ENCODE data around the gene CDKN1C.

DNA sequence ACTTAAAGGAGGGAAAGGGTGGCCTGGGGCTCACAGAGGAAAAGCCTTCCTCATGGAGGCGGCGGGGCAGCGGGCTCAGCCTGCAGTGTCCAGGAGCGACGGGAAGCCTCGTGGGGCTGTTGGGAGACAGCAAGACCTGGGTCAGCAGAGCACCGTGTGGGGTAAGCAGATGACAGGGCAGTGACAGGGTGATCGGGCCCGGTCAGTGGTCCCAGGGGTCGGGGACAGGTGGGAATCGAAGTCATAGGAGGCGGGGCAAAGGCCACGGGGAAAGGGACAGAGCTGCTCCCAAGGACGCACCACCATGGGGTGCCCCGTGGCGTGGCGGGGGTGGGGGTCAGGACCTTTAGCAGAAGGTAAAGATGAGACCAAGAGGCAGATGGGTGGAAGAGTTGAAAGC, 49.8 kb downstream of the CDKN1C start:
- TF ChIP-seq, protein P1, sequence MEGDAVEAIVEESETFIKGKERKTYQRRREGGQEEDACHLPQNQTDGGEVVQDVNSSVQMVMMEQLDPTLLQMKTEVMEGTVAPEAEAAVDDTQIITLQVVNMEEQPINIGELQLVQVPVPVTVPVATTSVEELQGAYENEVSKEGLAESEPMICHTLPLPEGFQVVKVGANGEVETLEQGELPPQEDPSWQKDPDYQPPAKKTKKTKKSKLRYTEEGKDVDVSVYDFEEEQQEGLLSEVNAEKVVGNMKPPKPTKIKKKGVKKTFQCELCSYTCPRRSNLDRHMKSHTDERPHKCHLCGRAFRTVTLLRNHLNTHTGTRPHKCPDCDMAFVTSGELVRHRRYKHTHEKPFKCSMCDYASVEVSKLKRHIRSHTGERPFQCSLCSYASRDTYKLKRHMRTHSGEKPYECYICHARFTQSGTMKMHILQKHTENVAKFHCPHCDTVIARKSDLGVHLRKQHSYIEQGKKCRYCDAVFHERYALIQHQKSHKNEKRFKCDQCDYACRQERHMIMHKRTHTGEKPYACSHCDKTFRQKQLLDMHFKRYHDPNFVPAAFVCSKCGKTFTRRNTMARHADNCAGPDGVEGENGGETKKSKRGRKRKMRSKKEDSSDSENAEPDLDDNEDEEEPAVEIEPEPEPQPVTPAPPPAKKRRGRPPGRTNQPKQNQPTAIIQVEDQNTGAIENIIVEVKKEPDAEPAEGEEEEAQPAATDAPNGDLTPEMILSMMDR (conservative IDR thresholded peaks at IDR 0.05 in 1 of 2, IDR thresholded peaks at IDR 0.05 in 1 of 2; ENCODE audit: low read depth in 1 of 2, low read length in 2 of 2) = no peak
- no peak for TF ChIP-seq EZH2 (IDR thresholded peaks at IDR 0.05; ENCODE audit: low read length, missing control alignments)

Measured in fibroblast of lung (primary cell).